ENCODE measurements around the gene MYCN. TPM values are rescaled to one million over a fixed set of nuclear protein-coding genes. Genes with fewer than 3 reads are reported as not detected.

Gene MYCN
- polyA plus RNA-seq, 1 experiment: not detected

GRCh38 chr2:15933184-15933845 lies 7.0 kb upstream of the MYCN start:
- Histone ChIP-seq H3K27me3 (ENCODE audit: control insufficient read depth, insufficient read depth, low read length) (no peaks in the 10 kb centered on the region), H3K27ac (ENCODE audit: low read depth, low read length) (no peak overlapping the region), H3K4me3 (ENCODE audit: low read depth, low read length) (no peak overlapping the region), H3K9me3 (ENCODE audit: control insufficient read depth, insufficient read depth, low read length) (peaks cover 5% of the 10 kb centered on the region; the same call in 1 of the 2 replicates)
- ChIA-PET CTCF (no interaction called here), POLR2A (no interaction called here)
- DNase-seq (ENCODE audit: low read depth, low spot score): no peak
- no peak for TF ChIP-seq CTCF (IDR thresholded peaks at IDR 0.05; ENCODE audit: low read depth, low read length)

- peaks cover under 1% of the 10 kb centered on the region for H3K27me3 ChIP-seq (ENCODE audit: control insufficient read depth, insufficient read depth, low read length)
- H3K4me3 ChIP-seq (ENCODE audit: low read depth, low read length): no peak overlapping the region
- H3K27ac ChIP-seq (ENCODE audit: low read depth, low read length): no peak overlapping the region
- no peaks in the 10 kb centered on the region; the same call in 1 of the 2 replicates for H3K9me3 ChIP-seq (ENCODE audit: control insufficient read depth, insufficient read depth, low read length)
- no peak for TF ChIP-seq CTCF (IDR thresholded peaks at IDR 0.05; ENCODE audit: low read depth, low read length)
- DNase-seq (ENCODE audit: low read depth, low spot score): no peak
- CTCF ChIA-PET: no interaction called here
- POLR2A ChIA-PET: no interaction called here
Observed at GRCh38 chr2:15934291-15934945, 5.9 kb upstream of the MYCN start.

GRCh38 chr2:15935189-15935588 lies 5.2 kb upstream of the MYCN start:
- TF ChIP-seq CTCF (IDR thresholded peaks at IDR 0.05; ENCODE audit: low read depth, low read length): no peak
- ChIA-PET CTCF (no interaction called here), POLR2A (no interaction called here)
- no peak overlapping the region for H3K27ac ChIP-seq (ENCODE audit: low read depth, low read length)
- DNase-seq (ENCODE audit: low read depth, low spot score): no peak
- H3K27me3 ChIP-seq (ENCODE audit: control insufficient read depth, insufficient read depth, low read length): peaks cover 8% of the 10 kb centered on the region
- H3K4me3 ChIP-seq (ENCODE audit: low read depth, low read length): no peak overlapping the region
- H3K9me3 ChIP-seq (ENCODE audit: control insufficient read depth, insufficient read depth, low read length): no peaks in the 10 kb centered on the region; the same call in 1 of the 2 replicates

GRCh38 chr2:15935675-15936074 lies 4.7 kb upstream of the MYCN start:
- Histone ChIP-seq H3K27me3 (ENCODE audit: control insufficient read depth, insufficient read depth, low read length) (peaks cover 13% of the 10 kb centered on the region), H3K4me3 (ENCODE audit: low read depth, low read length) (no peak overlapping the region), H3K27ac (ENCODE audit: low read depth, low read length) (no peak overlapping the region), H3K9me3 (ENCODE audit: control insufficient read depth, insufficient read depth, low read length) (no peaks in the 10 kb centered on the region; the same call in 1 of the 2 replicates)
- CTCF ChIA-PET: no interaction called here
- no peak for DNase-seq (ENCODE audit: low read depth, low spot score)
- TF ChIP-seq CTCF (IDR thresholded peaks at IDR 0.05; ENCODE audit: low read depth, low read length): no peak
- POLR2A ChIA-PET: no interaction called here

- peaks cover 21% of the 10 kb centered on the region for H3K27me3 ChIP-seq (ENCODE audit: control insufficient read depth, insufficient read depth, low read length)
Observed at GRCh38 chr2:15936277-15937104, 3.9 kb upstream of the MYCN start.

More at GRCh38 chr2:15936277-15937104, 3.9 kb upstream of the MYCN start:
- DNase-seq (ENCODE audit: low read depth, low spot score): no peak
- POLR2A ChIA-PET: no interaction called here
- H3K9me3 ChIP-seq (ENCODE audit: control insufficient read depth, insufficient read depth, low read length): no peaks in the 10 kb centered on the region; the same call in 1 of the 2 replicates
- H3K27ac ChIP-seq (ENCODE audit: low read depth, low read length): no peak overlapping the region
- CTCF ChIA-PET: no interaction called here
- no peak overlapping the region for H3K4me3 ChIP-seq (ENCODE audit: low read depth, low read length)
- TF ChIP-seq CTCF (IDR thresholded peaks at IDR 0.05; ENCODE audit: low read depth, low read length): no peak
